Endothelial cell (in vitro differentiated cells): ENCODE measurements around the gene MIP. TPM values are rescaled to one million over a fixed set of nuclear protein-coding genes. Genes with fewer than 3 reads are reported as not detected.

ENCODE experiments used
- DNase-seq: peaks from one replicate; pipeline ENCODE4 v3.0.0; 2021; ENCODE audit warnings: low spot score
- H3K27ac Mint-ChIP-seq: one replicate; pipeline ENCODE4 v1.8.0; 2021; ENCODE audit warnings: mixed read lengths, inconsistent platforms; ENCODE audit not compliant: unreplicated experiment
- H3K27me3 Mint-ChIP-seq: one replicate; pipeline ENCODE4 v1.8.0; 2021; ENCODE audit warnings: mild to moderate bottlenecking, moderate library complexity, mixed read lengths, inconsistent platforms; ENCODE audit not compliant: unreplicated experiment
- H3K36me3 Mint-ChIP-seq: one replicate; pipeline ENCODE4 v1.8.0; 2021; ENCODE audit warnings: mild to moderate bottlenecking, low read depth, mixed read lengths, inconsistent platforms; ENCODE audit not compliant: unreplicated experiment
- H3K4me1 Mint-ChIP-seq: one replicate; pipeline ENCODE4 v1.8.0; 2021; ENCODE audit warnings: mild to moderate bottlenecking, mixed read lengths, inconsistent platforms; ENCODE audit not compliant: unreplicated experiment
- H3K4me3 Mint-ChIP-seq: one replicate; pipeline ENCODE4 v1.8.0; 2021; ENCODE audit warnings: mild to moderate bottlenecking, mixed read lengths, inconsistent platforms; ENCODE audit not compliant: unreplicated experiment
- H3K9me3 Mint-ChIP-seq: one replicate; pipeline ENCODE4 v1.8.0; 2021; ENCODE audit warnings: mixed read lengths, inconsistent platforms; ENCODE audit not compliant: unreplicated experiment
- total RNA-seq: library from RNA; stranded (reverse); fragmentation: NEBNext Ultra II Directional; extraction: Animal tissue kit (Norgen Biotek cat#: 25700); gene quantifications from one replicate; pipeline ENCODE4 v1.2.1, GENCODE V29; 2021; ENCODE audit not compliant: unreplicated experiment
- TF ChIP-seq, protein P1 (sequence below): fragments of 200-600 bp; sonication (generic); IDR thresholded peaks from one replicate; pipeline ENCODE4 v1.5.0; 2021; ENCODE audit warnings: antibody characterized with exemption; ENCODE audit not compliant: unreplicated experiment

Gene MIP
- total RNA-seq, 1 donor from 2014 or later = 0.10 TPM

DNA sequence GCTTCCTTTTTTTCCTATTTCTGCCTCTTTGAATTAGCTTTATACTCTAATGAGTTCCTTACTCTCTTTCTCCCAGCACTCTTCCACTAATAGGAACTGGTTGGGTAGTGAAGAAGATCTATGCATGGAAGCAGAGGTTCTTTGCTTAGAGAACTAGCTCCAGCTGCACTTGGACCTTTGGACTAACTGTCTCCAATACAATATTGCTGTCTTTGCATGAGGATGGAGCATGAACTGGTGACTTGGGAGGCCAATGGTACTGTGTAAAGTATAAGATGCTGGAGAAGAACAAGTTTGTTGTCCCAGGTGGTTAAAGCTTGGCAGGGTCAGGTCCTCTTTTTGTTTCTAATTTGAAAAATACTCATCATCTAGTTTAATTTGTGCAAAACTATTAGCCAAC is 35.9 kb upstream of the MIP start:
- TF ChIP-seq, protein P1, sequence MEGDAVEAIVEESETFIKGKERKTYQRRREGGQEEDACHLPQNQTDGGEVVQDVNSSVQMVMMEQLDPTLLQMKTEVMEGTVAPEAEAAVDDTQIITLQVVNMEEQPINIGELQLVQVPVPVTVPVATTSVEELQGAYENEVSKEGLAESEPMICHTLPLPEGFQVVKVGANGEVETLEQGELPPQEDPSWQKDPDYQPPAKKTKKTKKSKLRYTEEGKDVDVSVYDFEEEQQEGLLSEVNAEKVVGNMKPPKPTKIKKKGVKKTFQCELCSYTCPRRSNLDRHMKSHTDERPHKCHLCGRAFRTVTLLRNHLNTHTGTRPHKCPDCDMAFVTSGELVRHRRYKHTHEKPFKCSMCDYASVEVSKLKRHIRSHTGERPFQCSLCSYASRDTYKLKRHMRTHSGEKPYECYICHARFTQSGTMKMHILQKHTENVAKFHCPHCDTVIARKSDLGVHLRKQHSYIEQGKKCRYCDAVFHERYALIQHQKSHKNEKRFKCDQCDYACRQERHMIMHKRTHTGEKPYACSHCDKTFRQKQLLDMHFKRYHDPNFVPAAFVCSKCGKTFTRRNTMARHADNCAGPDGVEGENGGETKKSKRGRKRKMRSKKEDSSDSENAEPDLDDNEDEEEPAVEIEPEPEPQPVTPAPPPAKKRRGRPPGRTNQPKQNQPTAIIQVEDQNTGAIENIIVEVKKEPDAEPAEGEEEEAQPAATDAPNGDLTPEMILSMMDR = no peak
- H3K36me3 Mint-ChIP-seq = no peaks in the 10 kb centered on the region
- peaks cover 22% of the 10 kb centered on the region for H3K27me3 Mint-ChIP-seq
- no peak for DNase-seq
- H3K4me1 Mint-ChIP-seq = peaks cover 13% of the 10 kb centered on the region
- H3K27ac Mint-ChIP-seq = peak overlapping the region; percentile 13
- no peak overlapping the region for H3K4me3 Mint-ChIP-seq
- H3K9me3 Mint-ChIP-seq = peaks cover 4% of the 10 kb centered on the region

DNA sequence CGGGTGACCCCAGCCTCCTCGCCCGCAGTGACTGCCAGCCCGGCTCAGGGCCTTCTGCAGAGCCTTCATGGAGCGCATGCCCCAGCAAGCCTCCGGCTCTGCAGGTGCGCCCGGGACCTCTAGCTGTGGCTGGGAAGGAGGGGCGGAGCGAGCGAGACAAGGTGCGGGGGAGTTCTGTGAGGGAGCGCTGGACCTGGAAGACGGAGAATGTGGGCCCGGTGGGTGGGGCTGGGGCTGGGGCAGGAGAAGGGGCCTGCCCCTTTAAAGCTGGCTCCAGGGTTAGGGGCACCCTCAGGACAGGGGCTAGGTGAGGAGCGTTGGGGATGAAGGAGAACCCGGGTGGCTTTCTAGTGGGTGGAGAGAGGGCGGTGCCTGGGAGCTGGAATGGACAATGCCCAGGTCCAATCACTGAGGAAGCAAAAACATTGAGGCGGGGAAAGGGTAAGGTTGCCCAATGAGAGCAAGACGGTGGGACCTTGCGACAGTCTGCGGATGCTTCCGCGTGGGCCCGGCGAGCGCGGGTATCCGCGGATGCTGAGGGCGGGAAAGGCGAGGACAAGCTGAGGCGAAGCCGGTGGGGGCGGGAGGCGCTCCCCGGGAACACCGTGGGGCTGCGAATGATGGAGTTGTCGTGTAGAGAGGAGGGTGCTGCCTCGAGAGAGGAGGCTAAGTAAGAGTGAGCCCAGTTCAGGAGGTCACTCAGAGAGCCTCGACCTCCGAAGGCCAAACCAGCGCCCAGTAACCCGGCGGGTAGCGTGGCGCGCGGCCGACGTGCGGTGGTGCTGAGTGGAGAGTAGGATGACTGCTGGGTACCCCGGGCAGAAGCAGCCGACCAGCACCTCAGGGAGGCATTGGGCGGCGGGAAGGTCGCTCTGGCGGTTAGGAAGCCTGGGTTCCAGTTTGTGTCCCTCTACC is 33.8 kb upstream of the MIP start, which contains the start of gene GLS2:
Gene GLS2, minus strand, starts transcription at position 121 of the 915 bp plus-strand sequence. Its CDS starts 43 bp downstream, at position 78.
- Mint-ChIP-seq H3K27me3 (peaks cover 22% of the 10 kb centered on the region), H3K4me1 (peaks cover 13% of the 10 kb centered on the region), H3K9me3 (peaks cover 4% of the 10 kb centered on the region), H3K27ac (no peak within 1 kb of the TSS), H3K36me3 (no peaks in the 10 kb centered on the region), H3K4me3 (peak within 1 kb of the TSS; percentile 85)
- TF ChIP-seq, protein P1 = no peak
- peak; percentile 45 for DNase-seq

DNA sequence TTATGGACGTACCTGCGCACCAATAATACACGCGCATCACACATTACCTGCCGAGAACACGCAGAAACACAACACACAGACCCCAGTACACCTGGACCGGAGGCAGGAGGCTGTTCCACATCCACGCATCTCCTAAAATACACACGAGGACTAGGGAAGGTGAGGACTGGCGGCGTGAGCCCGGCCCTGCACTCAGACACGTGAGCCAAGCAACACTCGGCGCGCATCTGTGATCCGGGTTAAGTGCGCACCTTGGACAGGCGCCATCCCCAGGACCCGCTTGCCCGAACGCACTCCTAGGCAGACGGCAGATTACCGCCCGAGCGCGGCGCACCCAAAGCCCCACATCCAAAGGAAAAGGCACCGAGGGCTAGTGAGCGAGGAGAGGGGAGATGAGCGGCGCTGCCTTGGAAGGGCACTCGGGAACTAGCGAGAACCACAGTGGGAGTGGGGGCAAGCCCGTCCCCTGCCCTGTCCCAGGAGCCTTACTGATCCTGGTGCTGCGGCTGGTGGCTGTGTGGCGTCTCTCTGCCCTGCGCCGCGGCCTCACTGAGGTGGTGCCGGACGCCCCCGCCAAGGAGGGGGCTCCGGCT is 33.1 kb upstream of the MIP start:
- H3K9me3 Mint-ChIP-seq = peaks cover 4% of the 10 kb centered on the region

DNA sequence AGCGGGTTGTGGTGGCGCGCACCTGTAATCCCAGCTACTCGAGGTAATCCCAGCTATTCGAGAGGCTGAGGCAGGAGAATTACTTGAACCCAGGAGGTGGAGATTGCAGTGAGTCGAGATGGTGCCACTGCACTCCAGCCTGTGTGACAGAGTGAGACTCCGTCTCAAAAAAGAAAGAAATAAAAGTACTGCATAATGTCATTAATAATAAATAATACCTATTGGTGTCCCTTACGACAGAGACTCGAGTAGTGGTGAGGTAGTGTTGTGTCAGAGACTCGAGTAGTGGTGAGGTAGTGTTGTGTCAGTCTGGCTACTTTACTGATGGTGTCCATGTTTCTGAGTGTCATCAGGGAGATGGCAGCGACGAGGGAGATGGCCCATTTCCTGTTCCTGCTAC is 32.2 kb upstream of the MIP start:
- H3K27me3 Mint-ChIP-seq = peaks cover 22% of the 10 kb centered on the region

More for the DNA sequence above, 33.1 kb upstream of the MIP start:
- Mint-ChIP-seq H3K27ac (no peak overlapping the region), H3K36me3 (no peaks in the 10 kb centered on the region), H3K4me3 (peak overlapping the region; percentile 85), H3K4me1 (peaks cover 13% of the 10 kb centered on the region), H3K27me3 (peaks cover 22% of the 10 kb centered on the region)
- DNase-seq = peak; percentile 23
- TF ChIP-seq, protein P1 = no peak

More for the DNA sequence above, 32.2 kb upstream of the MIP start:
- TF ChIP-seq, protein P1 = no peak
- H3K4me1 Mint-ChIP-seq = peaks cover 13% of the 10 kb centered on the region
- H3K36me3 Mint-ChIP-seq = no peaks in the 10 kb centered on the region
- H3K9me3 Mint-ChIP-seq = peaks cover 4% of the 10 kb centered on the region
- no peak overlapping the region for H3K27ac Mint-ChIP-seq
- no peak overlapping the region for H3K4me3 Mint-ChIP-seq
- DNase-seq = no peak
